ENCODE data around the gene ANKRD13C.
A peak's percentile ranks its signal among the peaks of the same experiment; 100 is the strongest.

ANKRD13C gene

GRCh38 chr1:70334436-70334835 lies 20.1 kb downstream of the ANKRD13C start:
- in situ Hi-C loops (cut with HindIII; ENCODE audit: low pct_ligation_motif_present, low sequenced_read_pairs), result no loop called here
- Histone ChIP-seq H3K27me3 (replicated peaks) (no peaks in the 10 kb centered on the region), H3K4me3 (ENCODE audit: low read depth, low read length) (no peak overlapping the region), H3K36me3 (replicated peaks) (no peaks in the 10 kb centered on the region), H3K27ac (no peak overlapping the region)
- DNase-seq, result no peak
- TF ChIP-seq CTCF (IDR thresholded peaks at IDR 0.05; ENCODE audit: low read depth, low read length, missing control alignments), result no peak

- no peak for TF ChIP-seq CTCF (IDR thresholded peaks at IDR 0.05; ENCODE audit: low read depth, low read length, missing control alignments)
- H3K27ac ChIP-seq, result no peak overlapping the region
- H3K36me3 ChIP-seq (replicated peaks), result no peaks in the 10 kb centered on the region
- no peak overlapping the region for H3K4me3 ChIP-seq (ENCODE audit: low read depth, low read length)
- in situ Hi-C loops (cut with HindIII; ENCODE audit: low pct_ligation_motif_present, low sequenced_read_pairs), result no loop called here
- DNase-seq, result no peak
- no peaks in the 10 kb centered on the region for H3K27me3 ChIP-seq (replicated peaks)
Observed at GRCh38 chr1:70333245-70333644, 21.3 kb downstream of the ANKRD13C start.

GRCh38 chr1:70331962-70332361 lies 22.6 kb downstream of the ANKRD13C start:
- Histone ChIP-seq H3K27ac (no peak overlapping the region), H3K27me3 (replicated peaks) (no peaks in the 10 kb centered on the region), H3K36me3 (replicated peaks) (no peaks in the 10 kb centered on the region), H3K4me3 (ENCODE audit: low read depth, low read length) (no peak overlapping the region)
- no peak for TF ChIP-seq CTCF (IDR thresholded peaks at IDR 0.05; ENCODE audit: low read depth, low read length, missing control alignments)
- DNase-seq, result no peak
- in situ Hi-C loops (cut with HindIII; ENCODE audit: low pct_ligation_motif_present, low sequenced_read_pairs), result no loop called here

- Histone ChIP-seq H3K27me3 (replicated peaks) (no peaks in the 10 kb centered on the region), H3K36me3 (replicated peaks) (no peaks in the 10 kb centered on the region), H3K27ac (no peak overlapping the region), H3K4me3 (ENCODE audit: low read depth, low read length) (no peak overlapping the region)
- TF ChIP-seq CTCF (IDR thresholded peaks at IDR 0.05; ENCODE audit: low read depth, low read length, missing control alignments), result no peak
- in situ Hi-C loops (cut with HindIII; ENCODE audit: low pct_ligation_motif_present, low sequenced_read_pairs), result no loop called here
- DNase-seq, result no peak
Observed at GRCh38 chr1:70327306-70328076, 27.0 kb downstream of the ANKRD13C start.

- peak; percentile 15 for TF ChIP-seq CTCF (IDR thresholded peaks at IDR 0.05; ENCODE audit: low read depth, low read length, missing control alignments)
- H3K27ac ChIP-seq, result no peak overlapping the region
- in situ Hi-C loops (cut with HindIII; ENCODE audit: low pct_ligation_motif_present, low sequenced_read_pairs), result no loop called here
- no peaks in the 10 kb centered on the region for H3K36me3 ChIP-seq (replicated peaks)
- no peak for DNase-seq
- H3K27me3 ChIP-seq (replicated peaks), result no peaks in the 10 kb centered on the region
- H3K4me3 ChIP-seq (ENCODE audit: low read depth, low read length), result no peak overlapping the region
Observed at GRCh38 chr1:70324683-70325082, 29.8 kb downstream of the ANKRD13C start.

- in situ Hi-C loops (cut with HindIII; ENCODE audit: low pct_ligation_motif_present, low sequenced_read_pairs), result no loop called here
- H3K27ac ChIP-seq, result peak overlapping the region; percentile 14
- H3K4me3 ChIP-seq (ENCODE audit: low read depth, low read length), result no peak overlapping the region
- H3K27me3 ChIP-seq (replicated peaks), result no peaks in the 10 kb centered on the region
- peak; percentile 52 for DNase-seq
- H3K36me3 ChIP-seq (replicated peaks), result no peaks in the 10 kb centered on the region
- TF ChIP-seq CTCF (IDR thresholded peaks at IDR 0.05; ENCODE audit: low read depth, low read length, missing control alignments), result no peak
Observed at GRCh38 chr1:70319750-70320149, 34.8 kb downstream of the ANKRD13C start.

All from brain microvascular endothelial cell (primary cell).